T-helper 1 cell (primary cell): ENCODE results near the gene NIN.

Experiments
- DNase-seq, 5 donors: peaks; one replicate each; pipeline ENCODE4 v3.0.0-alpha.2; 2012 to 2020

NIN gene

GRCh38 chr14:50786751-50787464, 44.1 kb downstream of the NIN start:
- peak in 1 of 5 donors; percentile 12 for DNase-seq

- DNase-seq: peak in 1 of 5 donors; percentile 48
Measured at GRCh38 chr14:50785457-50786063, 45.4 kb downstream of the NIN start.

DNA sequence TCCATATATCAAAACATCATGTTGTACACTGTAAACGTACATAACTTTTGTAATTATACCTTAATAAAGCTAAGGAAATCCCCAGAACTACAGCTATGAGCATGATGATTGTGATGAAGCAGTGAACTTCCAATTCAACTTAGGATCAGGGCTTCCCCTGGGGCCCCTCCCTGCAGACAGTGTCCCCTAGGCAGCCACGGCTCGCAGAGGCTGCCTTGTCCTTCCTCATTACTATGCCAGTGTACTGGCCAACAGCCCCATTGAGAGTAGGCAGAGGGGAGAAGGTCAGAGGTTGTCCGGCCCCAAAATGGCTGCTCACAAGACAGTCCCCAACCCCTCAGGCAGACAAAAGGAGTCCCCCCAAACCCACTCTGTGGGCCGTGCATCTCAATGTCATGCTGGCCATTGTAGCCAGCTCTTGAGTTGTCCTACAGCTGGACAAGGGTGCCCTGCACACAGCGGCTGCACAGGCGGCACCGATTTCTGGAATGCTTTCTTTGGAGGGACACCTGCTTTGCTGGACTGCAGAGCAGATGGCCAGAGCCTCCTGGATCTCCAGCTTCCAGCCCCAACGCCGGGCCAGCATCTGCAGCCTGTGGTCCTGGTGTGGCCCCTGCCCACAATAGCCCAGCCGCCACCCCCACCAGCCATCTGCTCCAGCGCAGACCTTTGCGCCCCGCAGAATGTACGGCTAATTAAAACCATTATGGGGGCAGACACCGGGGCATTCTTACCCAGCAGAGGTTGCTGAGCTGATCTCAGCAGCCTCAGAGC, 46.1 kb downstream of the NIN start:
- DNase-seq: no peak

DNA sequence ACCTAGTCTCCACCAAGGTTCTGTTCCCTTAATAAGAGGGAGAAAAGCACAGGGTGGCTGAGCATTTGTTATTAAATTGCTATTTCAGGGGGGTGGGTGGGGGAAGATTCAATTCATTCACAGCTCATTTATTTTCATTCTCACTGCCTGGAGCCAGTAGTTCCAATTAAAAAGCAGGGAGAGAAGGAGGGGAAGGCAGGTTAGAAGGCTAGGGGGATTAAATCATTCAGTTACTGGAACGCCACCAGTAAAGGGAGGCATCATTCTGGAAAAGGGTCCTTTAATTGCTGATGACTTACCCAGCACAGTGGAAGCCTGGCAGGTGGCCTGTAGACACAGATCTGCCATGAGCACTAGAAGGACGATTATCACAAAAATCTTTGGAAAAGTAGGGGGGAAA, 47.4 kb downstream of the NIN start:
- DNase-seq: no peak

GRCh38 chr14:50780393-50780792, 50.6 kb downstream of the NIN start:
- DNase-seq: no peak

- DNase-seq: no peak
Measured at GRCh38 chr14:50778721-50779483, 52.1 kb downstream of the NIN start.

DNA sequence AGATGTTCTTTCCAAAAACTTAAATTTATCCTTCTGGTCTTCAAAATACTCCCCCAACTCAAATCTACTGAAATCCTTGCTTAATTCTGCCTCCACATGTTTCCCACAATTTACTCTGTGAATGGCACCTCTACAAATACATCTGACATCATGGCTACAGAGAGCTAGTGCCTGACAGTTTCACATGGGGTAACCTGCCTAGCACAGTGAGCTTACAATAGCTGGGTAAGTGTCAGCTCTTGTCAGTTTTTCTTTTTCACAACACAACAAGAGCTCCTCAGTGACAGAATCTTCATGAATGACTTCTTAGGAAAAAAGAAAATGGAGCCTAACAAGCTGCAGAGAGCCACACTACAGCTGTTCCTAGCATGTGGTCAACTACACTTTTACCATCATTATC, 54.4 kb downstream of the NIN start:
- no peak for DNase-seq

DNA sequence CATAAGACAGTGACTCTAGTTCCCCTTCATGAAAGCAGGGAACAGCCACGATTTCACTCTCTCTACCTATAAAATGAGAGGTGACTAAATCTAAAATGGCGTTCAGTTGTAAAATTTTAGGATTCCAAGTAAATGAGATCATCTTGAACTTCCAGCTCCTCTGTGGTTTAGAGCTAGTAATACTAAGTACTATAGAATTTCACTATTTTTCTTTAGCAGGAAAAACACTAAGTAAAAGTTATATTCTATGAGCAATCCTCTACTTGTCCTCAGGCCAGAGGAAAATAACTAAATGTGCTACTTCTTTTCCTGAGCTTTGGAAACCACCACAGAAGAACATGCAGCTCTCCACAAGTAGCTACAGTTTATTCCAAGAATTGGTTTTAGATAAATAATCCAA, 55.6 kb downstream of the NIN start:
- DNase-seq: no peak

- no peak for DNase-seq
Measured at GRCh38 chr14:50774542-50775267, 56.3 kb downstream of the NIN start.

GRCh38 chr14:50773632-50774541, 57.1 kb downstream of the NIN start:
- peak in 1 of 5 donors; percentile 27 for DNase-seq

- no peak for DNase-seq
Measured at GRCh38 chr14:50772412-50772811, 58.5 kb downstream of the NIN start.

GRCh38 chr14:50770586-50770985, 60.4 kb downstream of the NIN start:
- no peak for DNase-seq

- no peak for DNase-seq
Measured at GRCh38 chr14:50769863-50770500, 61.0 kb downstream of the NIN start.

DNA sequence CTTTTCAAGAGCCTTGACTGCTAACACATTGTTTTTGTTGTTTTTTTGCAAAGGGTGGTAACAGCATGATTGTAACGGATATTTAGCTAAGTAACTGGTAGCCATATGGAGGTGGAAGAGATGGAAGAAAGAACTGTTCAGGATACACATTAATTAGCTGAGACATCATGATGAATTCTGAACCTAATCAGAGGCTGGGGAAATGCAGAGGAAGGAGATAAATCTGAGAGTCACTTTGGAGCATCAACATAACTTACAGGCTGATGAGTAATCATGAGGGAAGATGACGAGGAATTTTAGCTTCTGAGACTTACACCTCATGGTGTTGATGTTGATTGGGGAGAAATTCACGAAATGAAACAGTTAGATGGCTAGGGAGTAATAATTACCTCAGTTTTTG, 62.3 kb downstream of the NIN start:
- DNase-seq: no peak

DNA sequence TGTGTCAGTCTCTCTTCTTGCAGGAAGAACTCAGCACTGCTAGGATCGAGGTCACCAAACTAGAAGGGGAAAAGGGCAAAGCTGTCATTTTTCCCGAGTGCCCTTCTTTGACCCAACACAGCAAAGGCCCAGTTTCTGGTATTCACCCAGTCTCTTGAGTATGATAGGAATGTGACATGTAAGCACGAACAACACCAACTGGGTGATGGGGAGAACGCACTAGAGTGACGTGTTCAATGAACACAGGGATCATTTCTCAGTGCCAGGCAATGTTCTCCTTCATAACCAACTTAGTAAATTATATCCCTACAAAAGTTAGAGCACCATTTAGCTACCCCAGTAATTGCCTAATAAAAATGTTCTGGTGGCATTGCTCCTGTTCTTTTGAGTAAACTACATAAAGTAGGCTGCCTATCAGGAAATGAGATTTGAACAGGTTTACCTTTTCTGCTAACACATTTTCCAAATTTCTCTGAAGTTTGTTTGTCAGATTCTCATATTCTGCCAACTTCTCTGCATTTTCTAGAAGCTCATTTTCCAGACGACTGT, 64.5 kb downstream of the NIN start:
- DNase-seq: no peak

DNA sequence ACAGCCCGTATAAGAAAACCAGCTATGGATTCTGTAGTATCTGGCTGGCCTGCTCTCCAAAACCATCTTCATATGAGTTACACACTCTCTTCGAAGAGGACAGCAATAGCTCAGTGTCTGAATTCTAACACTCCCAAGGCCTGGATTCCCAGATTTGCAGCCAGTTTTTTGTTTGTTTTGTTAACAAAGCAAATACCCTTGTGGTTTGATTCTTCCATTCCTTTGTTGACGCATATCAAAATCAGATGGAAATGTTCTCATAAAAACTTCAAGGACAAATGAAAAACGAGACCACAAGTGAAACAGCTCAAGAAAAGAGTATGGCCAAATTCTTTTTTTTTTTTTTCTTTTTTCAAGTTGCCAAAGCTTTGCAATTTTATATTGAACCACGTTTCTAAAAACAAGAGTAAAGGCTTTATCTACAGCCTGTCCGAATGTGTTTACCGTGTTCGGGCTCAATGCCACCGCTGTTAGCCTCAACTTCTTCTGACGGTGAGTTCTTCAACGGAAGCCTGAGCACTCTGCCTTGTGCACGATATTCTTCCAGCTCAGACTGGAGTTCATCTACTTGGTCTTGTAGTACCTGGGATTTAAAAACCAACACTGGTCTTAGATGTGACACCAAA, 67.5 kb downstream of the NIN start:
- DNase-seq: no peak

DNA sequence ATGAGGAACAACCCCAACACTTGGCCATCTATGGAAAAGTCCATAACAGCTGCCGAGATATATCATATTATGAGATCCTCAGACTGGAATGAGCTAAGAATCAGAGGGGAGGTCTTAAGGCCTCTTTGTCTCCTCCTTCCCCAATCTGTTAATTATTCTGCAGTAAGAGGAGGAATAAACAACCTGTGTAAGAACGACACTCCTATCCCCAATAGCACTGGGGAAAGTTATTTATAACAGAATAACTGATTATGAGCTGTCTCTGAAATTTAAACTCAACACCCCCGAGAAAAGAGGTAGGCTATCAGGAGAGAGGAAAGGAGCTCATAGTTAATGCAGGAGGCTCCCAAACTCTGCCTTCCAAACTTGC, 68.0 kb downstream of the NIN start:
- no peak for DNase-seq

GRCh38 chr14:50762001-50762930, 68.7 kb downstream of the NIN start:
- peak in 1 of 5 donors; percentile 64 for DNase-seq
